GM21515 (cell line): ENCODE measurements around the gene SLC7A10.
"Not testable (repeated sequence)": the region's sequence is repeated elsewhere in the genome, so short reads cannot be mapped to it uniquely, and the experiment has no call there.

Source experiments
- ATAC-seq: cut with Tn5 transposase; IDR thresholded peaks from one replicate; pipeline ENCODE4 v1.9.1; 2021; ENCODE audit not compliant: unreplicated experiment

SLC7A10 gene

GRCh38 chr19:33203529-33203928 lies 22.1 kb downstream of the SLC7A10 start:
- ATAC-seq: no peak

GRCh38 chr19:33202546-33203507 lies 22.8 kb downstream of the SLC7A10 start:
- no peak for ATAC-seq

- ATAC-seq: no peak
These were observed 23.6 kb downstream of the SLC7A10 start for GRCh38 chr19:33201886-33202545.

- no peak for ATAC-seq
These were observed 24.2 kb downstream of the SLC7A10 start for GRCh38 chr19:33201473-33201872.

GRCh38 chr19:33199441-33200265 lies 26.0 kb downstream of the SLC7A10 start:
- no peak for ATAC-seq

- ATAC-seq: no peak
These were observed 27.5 kb downstream of the SLC7A10 start for GRCh38 chr19:33198169-33198568.

- no peak for ATAC-seq
These were observed 28.1 kb downstream of the SLC7A10 start for GRCh38 chr19:33197591-33198000.

GRCh38 chr19:33196446-33197193 lies 29.0 kb downstream of the SLC7A10 start:
- ATAC-seq: no peak

GRCh38 chr19:33195645-33196347 lies 29.9 kb downstream of the SLC7A10 start:
- no peak for ATAC-seq

GRCh38 chr19:33194886-33195644 lies 30.6 kb downstream of the SLC7A10 start:
- ATAC-seq: no peak

- ATAC-seq: no peak
These were observed 31.1 kb downstream of the SLC7A10 start for GRCh38 chr19:33194532-33194885.

- no peak for ATAC-seq
These were observed 31.7 kb downstream of the SLC7A10 start, which contains the start of gene LRP3 for GRCh38 chr19:33193865-33194362. Gene LRP3 (plus strand): TSS chr19:33194330. CDS start chr19:33194786, 456 bp downstream.

- ATAC-seq: no peak
These were observed 32.3 kb downstream of the SLC7A10 start for GRCh38 chr19:33193269-33193864.

GRCh38 chr19:33192010-33192409 lies 33.6 kb downstream of the SLC7A10 start:
- no peak for ATAC-seq

GRCh38 chr19:33191501-33191900 lies 34.1 kb downstream of the SLC7A10 start:
- no peak for ATAC-seq

- ATAC-seq: not testable (repeated sequence)
These were observed 34.6 kb downstream of the SLC7A10 start for GRCh38 chr19:33191092-33191491.

GRCh38 chr19:33189453-33189852 lies 36.2 kb downstream of the SLC7A10 start:
- no peak for ATAC-seq

GRCh38 chr19:33187183-33187540 lies 38.5 kb downstream of the SLC7A10 start:
- ATAC-seq: no peak
